HepG2 (cell line): ENCODE measurements around the gene CYTH1. TPM values are rescaled to one million over a fixed set of nuclear protein-coding genes. Genes with fewer than 3 reads are reported as not detected.

Experiments used
- MED13 ChIP-seq: sonication (generic); formaldehyde crosslinking; IDR thresholded peaks from 2 replicates; pipeline ENCODE4 v1.5.0; 2020; ENCODE audit warnings: missing genetic modification reagents
- NCOA1 ChIP-seq: sonication (generic); formaldehyde crosslinking; IDR thresholded peaks from 2 replicates; pipeline ENCODE4 v1.9.0; 2021; ENCODE audit warnings: missing genetic modification reagents
- PAXIP1 ChIP-seq: sonication (generic); formaldehyde crosslinking; conservative IDR thresholded peaks from 2 replicates; pipeline ENCODE4 v1.4.0; 2020; ENCODE audit warnings: mild to moderate bottlenecking, missing genetic modification reagents, moderate library complexity
- PREB ChIP-seq: sonication (generic); formaldehyde crosslinking; IDR thresholded peaks from 2 replicates; pipeline ENCODE4 v1.4.0; 2020; ENCODE audit warnings: missing genetic modification reagents
- RXRA ChIP-seq: sonication (generic); formaldehyde crosslinking; IDR thresholded peaks from 2 replicates; pipeline ENCODE4 v1.5.1; 2020; ENCODE audit warnings: missing genetic modification reagents
- SNAPC2 ChIP-seq: sonication (generic); formaldehyde crosslinking; IDR thresholded peaks from 2 replicates; pipeline ENCODE4 v1.8.1; 2022; ENCODE audit warnings: mild to moderate bottlenecking, missing genetic modification reagents
- ZNF136 ChIP-seq: sonication (generic); formaldehyde crosslinking; IDR thresholded peaks from 2 replicates; pipeline ENCODE4 v1.8.1; 2022; ENCODE audit warnings: low read depth, mild to moderate bottlenecking, moderate library complexity, missing genetic modification reagents
- ZNF33B ChIP-seq: sonication (generic); formaldehyde crosslinking; IDR thresholded peaks from 2 replicates; pipeline ENCODE4 v1.5.1; 2020; ENCODE audit warnings: mild to moderate bottlenecking, missing genetic modification reagents
- ZNF670 ChIP-seq: sonication (generic); formaldehyde crosslinking; IDR thresholded peaks from 2 replicates; pipeline ENCODE4 v1.8.0; 2022; ENCODE audit warnings: mild to moderate bottlenecking, missing genetic modification reagents, borderline replicate concordance
- polyA plus RNA-seq, 8 experiments: library from polyadenylated mRNA; depleted of rRNA in 3 of 8; stranded (reverse) in 7 of 8; unstranded in 1 of 8; fragments of >200 nt; fragmentation: Illumina TruSeq in 4 of 8; extraction: Trizol in 4 of 8; gene quantifications; 2 replicates each; pipeline versions ENCODE4 v1.2.1 to v1.2.3, GENCODE V29; 2011 to 2016; ENCODE audit warnings: low read depth in 4 of 8, missing spikeins in 1 of 8, mixed read lengths in 1 of 8; ENCODE audit not compliant: insufficient read depth in 1 of 8
- total RNA-seq, 5 experiments: library from RNA; depleted of rRNA; stranded (reverse); fragments of >200 nt; fragmentation: Illumina TruSeq; extraction: Trizol; gene quantifications; 2 replicates each; pipeline ENCODE4 v1.2.3, GENCODE V29; 2016; ENCODE audit warnings: low read depth in 1 of 5
- TF ChIP-seq, protein P1 (sequence below): sonication (generic); formaldehyde crosslinking; IDR thresholded peaks from 2 replicates; pipeline ENCODE4 v1.4.0; 2020; ENCODE audit warnings: missing genetic modification reagents
- TF ChIP-seq, protein P2 (sequence below): IDR thresholded peaks from 2 replicates; pipeline ENCODE4 v1.4.0; 2020; ENCODE audit warnings: mild to moderate bottlenecking, missing genetic modification reagents
- TF ChIP-seq, protein P3 (sequence below): sonication (generic); formaldehyde crosslinking; IDR thresholded peaks from 2 replicates; pipeline ENCODE4 v1.9.0; 2022; ENCODE audit warnings: missing genetic modification reagents, mild to moderate bottlenecking, borderline replicate concordance
- TF ChIP-seq, protein P4 (sequence below): sonication (generic); formaldehyde crosslinking; IDR thresholded peaks from 2 replicates; pipeline ENCODE4 v1.8.1; 2023; ENCODE audit warnings: mild to moderate bottlenecking, missing genetic modification reagents

The CYTH1 gene
- total and polyA plus RNA-seq, 2 of the 13 experiments (the other 11 are each of a cell fraction or from before 2014, with no cell fraction given) = 20.1 to 48.9 TPM

GRCh38 chr17:78745407-78746088, 36.5 kb downstream of the CYTH1 start (continued):
- TF ChIP-seq, protein P1, sequence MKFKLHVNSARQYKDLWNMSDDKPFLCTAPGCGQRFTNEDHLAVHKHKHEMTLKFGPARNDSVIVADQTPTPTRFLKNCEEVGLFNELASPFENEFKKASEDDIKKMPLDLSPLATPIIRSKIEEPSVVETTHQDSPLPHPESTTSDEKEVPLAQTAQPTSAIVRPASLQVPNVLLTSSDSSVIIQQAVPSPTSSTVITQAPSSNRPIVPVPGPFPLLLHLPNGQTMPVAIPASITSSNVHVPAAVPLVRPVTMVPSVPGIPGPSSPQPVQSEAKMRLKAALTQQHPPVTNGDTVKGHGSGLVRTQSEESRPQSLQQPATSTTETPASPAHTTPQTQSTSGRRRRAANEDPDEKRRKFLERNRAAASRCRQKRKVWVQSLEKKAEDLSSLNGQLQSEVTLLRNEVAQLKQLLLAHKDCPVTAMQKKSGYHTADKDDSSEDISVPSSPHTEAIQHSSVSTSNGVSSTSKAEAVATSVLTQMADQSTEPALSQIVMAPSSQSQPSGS (CRISPR knock-in tag) = 0 out of 2 replicates have a peak, but pooled peaks have one; percentile 15
- TF ChIP-seq NCOA1 (CRISPR knock-in tag) (0 out of 2 replicates have a peak, but pooled peaks have one; percentile 21), ZNF670 (CRISPR knock-in tag) (0 out of 2 replicates have a peak, but pooled peaks have one; percentile 36), PAXIP1 (CRISPR knock-in tag) (peak; percentile 23; the same call in 1 of the 2 replicates), ZNF33B (CRISPR knock-in tag) (0 out of 2 replicates have a peak, but pooled peaks have one; percentile 67), ZNF136 (CRISPR knock-in tag) (0 out of 2 replicates have a peak, but pooled peaks have one; percentile 72), SNAPC2 (CRISPR knock-in tag) (peak; percentile 36; the same call in 1 of the 2 replicates), MED13 (CRISPR knock-in tag) (no peak), RXRA (CRISPR knock-in tag) (0 out of 2 replicates have a peak, but pooled peaks have one; percentile 15), PREB (no peak)
- TF ChIP-seq, protein P2, sequence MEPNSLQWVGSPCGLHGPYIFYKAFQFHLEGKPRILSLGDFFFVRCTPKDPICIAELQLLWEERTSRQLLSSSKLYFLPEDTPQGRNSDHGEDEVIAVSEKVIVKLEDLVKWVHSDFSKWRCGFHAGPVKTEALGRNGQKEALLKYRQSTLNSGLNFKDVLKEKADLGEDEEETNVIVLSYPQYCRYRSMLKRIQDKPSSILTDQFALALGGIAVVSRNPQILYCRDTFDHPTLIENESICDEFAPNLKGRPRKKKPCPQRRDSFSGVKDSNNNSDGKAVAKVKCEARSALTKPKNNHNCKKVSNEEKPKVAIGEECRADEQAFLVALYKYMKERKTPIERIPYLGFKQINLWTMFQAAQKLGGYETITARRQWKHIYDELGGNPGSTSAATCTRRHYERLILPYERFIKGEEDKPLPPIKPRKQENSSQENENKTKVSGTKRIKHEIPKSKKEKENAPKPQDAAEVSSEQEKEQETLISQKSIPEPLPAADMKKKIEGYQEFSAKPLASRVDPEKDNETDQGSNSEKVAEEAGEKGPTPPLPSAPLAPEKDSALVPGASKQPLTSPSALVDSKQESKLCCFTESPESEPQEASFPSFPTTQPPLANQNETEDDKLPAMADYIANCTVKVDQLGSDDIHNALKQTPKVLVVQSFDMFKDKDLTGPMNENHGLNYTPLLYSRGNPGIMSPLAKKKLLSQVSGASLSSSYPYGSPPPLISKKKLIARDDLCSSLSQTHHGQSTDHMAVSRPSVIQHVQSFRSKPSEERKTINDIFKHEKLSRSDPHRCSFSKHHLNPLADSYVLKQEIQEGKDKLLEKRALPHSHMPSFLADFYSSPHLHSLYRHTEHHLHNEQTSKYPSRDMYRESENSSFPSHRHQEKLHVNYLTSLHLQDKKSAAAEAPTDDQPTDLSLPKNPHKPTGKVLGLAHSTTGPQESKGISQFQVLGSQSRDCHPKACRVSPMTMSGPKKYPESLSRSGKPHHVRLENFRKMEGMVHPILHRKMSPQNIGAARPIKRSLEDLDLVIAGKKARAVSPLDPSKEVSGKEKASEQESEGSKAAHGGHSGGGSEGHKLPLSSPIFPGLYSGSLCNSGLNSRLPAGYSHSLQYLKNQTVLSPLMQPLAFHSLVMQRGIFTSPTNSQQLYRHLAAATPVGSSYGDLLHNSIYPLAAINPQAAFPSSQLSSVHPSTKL = peak; percentile 19; the same call in 1 of the 2 replicates
- TF ChIP-seq, protein P3, sequence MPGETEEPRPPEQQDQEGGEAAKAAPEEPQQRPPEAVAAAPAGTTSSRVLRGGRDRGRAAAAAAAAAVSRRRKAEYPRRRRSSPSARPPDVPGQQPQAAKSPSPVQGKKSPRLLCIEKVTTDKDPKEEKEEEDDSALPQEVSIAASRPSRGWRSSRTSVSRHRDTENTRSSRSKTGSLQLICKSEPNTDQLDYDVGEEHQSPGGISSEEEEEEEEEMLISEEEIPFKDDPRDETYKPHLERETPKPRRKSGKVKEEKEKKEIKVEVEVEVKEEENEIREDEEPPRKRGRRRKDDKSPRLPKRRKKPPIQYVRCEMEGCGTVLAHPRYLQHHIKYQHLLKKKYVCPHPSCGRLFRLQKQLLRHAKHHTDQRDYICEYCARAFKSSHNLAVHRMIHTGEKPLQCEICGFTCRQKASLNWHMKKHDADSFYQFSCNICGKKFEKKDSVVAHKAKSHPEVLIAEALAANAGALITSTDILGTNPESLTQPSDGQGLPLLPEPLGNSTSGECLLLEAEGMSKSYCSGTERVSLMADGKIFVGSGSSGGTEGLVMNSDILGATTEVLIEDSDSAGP (CRISPR knock-in tag) = peak; percentile 47; the same call in 1 of the 2 replicates
- TF ChIP-seq, protein P4, sequence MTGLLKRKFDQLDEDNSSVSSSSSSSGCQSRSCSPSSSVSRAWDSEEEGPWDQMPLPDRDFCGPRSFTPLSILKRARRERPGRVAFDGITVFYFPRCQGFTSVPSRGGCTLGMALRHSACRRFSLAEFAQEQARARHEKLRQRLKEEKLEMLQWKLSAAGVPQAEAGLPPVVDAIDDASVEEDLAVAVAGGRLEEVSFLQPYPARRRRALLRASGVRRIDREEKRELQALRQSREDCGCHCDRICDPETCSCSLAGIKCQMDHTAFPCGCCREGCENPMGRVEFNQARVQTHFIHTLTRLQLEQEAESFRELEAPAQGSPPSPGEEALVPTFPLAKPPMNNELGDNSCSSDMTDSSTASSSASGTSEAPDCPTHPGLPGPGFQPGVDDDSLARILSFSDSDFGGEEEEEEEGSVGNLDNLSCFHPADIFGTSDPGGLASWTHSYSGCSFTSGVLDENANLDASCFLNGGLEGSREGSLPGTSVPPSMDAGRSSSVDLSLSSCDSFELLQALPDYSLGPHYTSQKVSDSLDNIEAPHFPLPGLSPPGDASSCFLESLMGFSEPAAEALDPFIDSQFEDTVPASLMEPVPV (CRISPR knock-in tag) = 0 out of 2 replicates have a peak, but pooled peaks have one; percentile 18
